ENCODE data around the gene TGFBI. TPM values are rescaled to one million over a fixed set of nuclear protein-coding genes. Genes with fewer than 3 reads are reported as not detected.
"Not testable (repeated sequence)": the region's sequence is repeated elsewhere in the genome, so short reads cannot be mapped to it uniquely, and the experiment has no call there.

The TGFBI gene
- total RNA-seq, 2 donors from 2014 or later, result 47.5 to 63.3 TPM

DNA sequence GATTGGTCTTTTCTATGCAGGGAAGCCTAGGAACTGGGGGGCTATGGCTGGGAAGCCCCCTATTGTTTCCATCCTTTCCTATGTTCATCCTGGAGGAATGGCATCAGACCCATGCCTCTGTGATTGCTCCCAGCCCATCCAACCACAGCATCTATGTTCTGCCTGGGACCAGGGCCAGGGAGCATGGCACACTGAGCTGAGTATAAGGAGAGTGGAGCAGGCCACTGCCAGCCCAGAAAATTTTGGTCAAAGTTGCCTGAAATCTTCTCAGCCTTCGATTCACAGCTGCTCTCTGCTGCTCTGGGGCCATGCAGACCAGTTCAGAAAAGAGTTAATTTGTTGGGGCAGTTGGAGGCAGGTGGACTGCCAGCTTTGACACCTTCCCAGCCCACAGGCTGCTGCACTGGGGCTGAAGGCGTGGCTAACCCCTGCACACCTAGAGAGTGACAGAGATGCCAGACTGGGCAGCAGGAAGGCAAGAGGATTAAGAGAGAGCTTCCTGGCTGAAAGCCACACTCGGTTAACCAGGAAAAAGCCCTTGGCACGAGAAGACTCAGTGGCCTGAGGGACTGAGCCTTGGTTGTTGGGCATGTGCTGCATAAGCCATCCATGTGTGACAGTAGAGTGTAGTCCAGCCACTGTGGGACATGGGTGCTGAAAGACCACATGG lies 12.1 kb downstream of the TGFBI start:
- intact Hi-C loops (cut with DNase I), result no loop called here
- Histone ChIP-seq H3K27me3 (no peaks in the 10 kb centered on the region), H3K4me3 (no peak overlapping the region), H3K4me1 (peaks cover 24% of the 10 kb centered on the region), H3K27ac (no peak overlapping the region), H3K36me3 (no peaks in the 10 kb centered on the region), H3K9ac (ENCODE audit: low read depth in 2 of 2, low read length in 2 of 2) (no peak overlapping the region), H3K9me3 (no peaks in the 10 kb centered on the region)
- no peak for TF ChIP-seq CTCF (IDR thresholded peaks at IDR 0.05)
- peak; percentile 67 for DNase-seq

DNA sequence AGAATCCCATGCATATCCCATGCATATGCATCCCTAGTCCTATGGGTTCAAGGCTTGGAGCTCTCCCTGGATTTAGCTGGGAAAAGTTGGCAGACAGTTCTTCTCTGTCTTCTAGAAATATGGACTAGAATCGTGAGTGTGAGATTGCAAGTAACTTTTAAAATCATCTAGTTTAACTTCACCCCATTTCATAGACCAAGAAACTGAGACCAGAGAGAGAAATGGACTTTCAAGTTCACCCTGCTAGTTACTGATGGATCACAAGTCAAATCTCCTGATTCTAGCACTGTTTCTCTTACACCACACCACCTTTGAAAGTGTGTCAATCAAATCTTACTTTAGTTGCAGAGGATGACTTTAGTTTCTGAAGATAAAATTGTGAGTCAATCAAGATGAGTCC lies 13.4 kb downstream of the TGFBI start:
- no peaks in the 10 kb centered on the region for H3K9me3 ChIP-seq
- TF ChIP-seq CTCF (IDR thresholded peaks at IDR 0.05), result no peak
- H3K27me3 ChIP-seq, result no peaks in the 10 kb centered on the region
- H3K4me1 ChIP-seq, result peaks cover 16% of the 10 kb centered on the region
- no peak for DNase-seq
- no peak overlapping the region for H3K4me3 ChIP-seq
- H3K9ac ChIP-seq (ENCODE audit: low read depth in 2 of 2, low read length in 2 of 2), result no peak overlapping the region
- intact Hi-C loops (cut with DNase I), result no loop called here
- no peak overlapping the region for H3K27ac ChIP-seq
- no peaks in the 10 kb centered on the region for H3K36me3 ChIP-seq

DNA sequence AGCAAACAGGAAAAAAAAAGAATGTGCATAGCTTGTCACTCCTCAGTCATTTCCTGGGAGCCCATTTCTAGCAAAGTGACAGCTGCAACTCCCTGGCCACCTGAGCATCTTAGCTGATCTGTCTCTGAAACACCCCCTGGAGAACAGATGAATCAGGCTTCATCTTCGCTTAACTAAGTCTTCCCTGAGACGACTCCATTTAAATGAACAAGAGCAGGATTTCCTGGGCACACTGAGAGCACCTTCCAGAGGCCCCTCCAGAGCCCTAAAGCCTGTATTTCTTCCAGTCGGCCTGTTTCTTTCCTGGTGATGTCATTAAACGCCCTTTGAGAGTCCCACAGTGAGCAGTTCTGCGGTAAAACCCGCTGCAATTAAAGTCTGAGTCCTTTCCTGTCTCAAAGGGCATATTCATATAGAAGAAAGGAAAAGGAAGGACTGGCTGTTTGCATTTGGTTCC lies 13.9 kb downstream of the TGFBI start:
- no peak for DNase-seq
- Histone ChIP-seq H3K9me3 (no peaks in the 10 kb centered on the region), H3K4me1 (peaks cover 11% of the 10 kb centered on the region)

GRCh38 chr5:136043551-136043950 lies 14.8 kb downstream of the TGFBI start:
- Histone ChIP-seq H3K27me3 (no peaks in the 10 kb centered on the region), H3K9ac (ENCODE audit: low read depth in 2 of 2, low read length in 2 of 2) (no peak overlapping the region), H3K9me3 (no peaks in the 10 kb centered on the region), H3K36me3 (no peaks in the 10 kb centered on the region), H3K4me3 (no peak overlapping the region), H3K4me1 (peaks cover 10% of the 10 kb centered on the region), H3K27ac (no peak overlapping the region)
- intact Hi-C loops (cut with DNase I), result no loop called here
- no peak for TF ChIP-seq CTCF (IDR thresholded peaks at IDR 0.05)
- no peak for DNase-seq

More for the DNA sequence above, 13.9 kb downstream of the TGFBI start:
- intact Hi-C loops (cut with DNase I), result no loop called here
- no peaks in the 10 kb centered on the region for H3K36me3 ChIP-seq
- H3K4me3 ChIP-seq, result no peak overlapping the region
- H3K27ac ChIP-seq, result peak overlapping the region; percentile 29
- no peak for TF ChIP-seq CTCF (IDR thresholded peaks at IDR 0.05)
- H3K27me3 ChIP-seq, result no peaks in the 10 kb centered on the region
- no peak overlapping the region for H3K9ac ChIP-seq (ENCODE audit: low read depth in 2 of 2, low read length in 2 of 2)

DNA sequence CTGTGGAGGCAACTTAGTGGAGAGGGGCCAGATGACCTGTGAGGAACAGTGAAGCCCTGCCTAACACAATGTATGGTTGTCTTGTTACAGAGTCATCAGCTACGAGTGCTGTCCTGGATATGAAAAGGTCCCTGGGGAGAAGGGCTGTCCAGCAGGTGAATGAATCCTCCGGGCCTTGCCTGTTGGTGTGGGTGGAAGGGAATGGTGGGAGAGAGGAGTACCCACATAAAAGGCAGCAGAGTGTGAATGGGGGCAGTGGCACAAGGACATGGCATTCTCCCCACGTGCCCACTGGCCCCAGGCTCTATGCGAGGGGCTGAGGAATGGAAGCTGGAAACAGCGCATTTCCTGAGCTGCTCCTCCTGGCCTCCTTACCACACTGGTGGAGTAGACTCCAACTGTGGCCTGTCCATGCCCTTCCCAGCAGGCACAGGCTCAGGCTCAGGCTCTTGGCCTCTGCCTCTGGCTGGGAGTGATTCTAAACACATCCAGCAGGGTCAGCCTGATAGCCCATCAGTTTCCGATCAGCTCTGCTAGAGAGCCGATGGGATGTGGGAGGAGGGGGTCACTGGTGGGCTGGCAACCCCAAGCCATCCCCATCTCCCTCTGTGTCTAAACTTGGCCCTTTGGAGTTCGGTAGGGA lies 15.3 kb downstream of the TGFBI start:
- intact Hi-C loops (cut with DNase I), result no loop called here
- Histone ChIP-seq H3K36me3 (no peaks in the 10 kb centered on the region), H3K27ac (no peak overlapping the region), H3K4me3 (no peak overlapping the region), H3K9ac (ENCODE audit: low read depth in 2 of 2, low read length in 2 of 2) (no peak overlapping the region), H3K27me3 (no peaks in the 10 kb centered on the region), H3K9me3 (no peaks in the 10 kb centered on the region), H3K4me1 (peaks cover 10% of the 10 kb centered on the region)
- DNase-seq, result no peak
- TF ChIP-seq CTCF (IDR thresholded peaks at IDR 0.05), result no peak

DNA sequence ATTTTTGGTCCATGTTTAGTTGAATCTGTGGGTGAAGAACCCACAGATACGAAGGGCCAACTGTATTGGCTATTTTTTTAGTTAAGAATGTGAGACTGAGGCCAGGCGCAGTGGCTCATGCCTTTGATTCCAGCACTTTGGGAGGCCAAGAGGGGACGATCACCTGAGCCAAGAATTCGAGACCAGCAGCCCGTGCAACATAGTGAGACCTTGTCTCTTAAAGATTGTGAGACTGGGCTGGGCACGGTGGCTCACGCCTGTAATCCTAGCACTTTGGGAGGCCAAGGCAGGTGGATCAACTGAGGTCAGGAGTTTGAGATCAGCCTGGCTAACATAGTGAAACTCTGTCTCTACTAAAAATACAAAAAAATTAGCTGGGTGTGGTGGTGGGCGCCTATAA lies 16.2 kb downstream of the TGFBI start:
- intact Hi-C loops (cut with DNase I); H3K9ac ChIP-seq (ENCODE audit: low read depth in 2 of 2, low read length in 2 of 2); H3K27ac ChIP-seq; H3K36me3 ChIP-seq; H3K4me3 ChIP-seq; H3K9me3 ChIP-seq; H3K27me3 ChIP-seq; DNase-seq: not testable (repeated sequence)
- H3K4me1 ChIP-seq, result peaks cover 10% of the 10 kb centered on the region

All from colonic mucosa (tissue), 4 donors.